IgD-negative memory B cell (primary cell): ENCODE measurements around the gene TMEM232. TPM values are rescaled to one million over a fixed set of nuclear protein-coding genes. Genes with fewer than 3 reads are reported as not detected.

Source experiments
- H3K27ac Mint-ChIP-seq, 3 donors: one replicate each; pipeline ENCODE4 v1.8.0; 2020 to 2022; ENCODE audit warnings: mild to moderate bottlenecking in 3 of 3, mixed read lengths in 3 of 3, moderate library complexity in 1 of 3
- H3K27me3 Mint-ChIP-seq: one replicate; pipeline ENCODE4 v1.8.0; 2021; ENCODE audit warnings: mixed read lengths
- H3K36me3 Mint-ChIP-seq: one replicate; pipeline ENCODE4 v1.8.0; 2020; ENCODE audit warnings: mild to moderate bottlenecking, mixed read lengths
- H3K4me1 Mint-ChIP-seq, 3 donors: one replicate each; pipeline ENCODE4 v1.8.0; 2020 to 2022; ENCODE audit warnings: mixed read lengths in 3 of 3, mild to moderate bottlenecking in 1 of 3
- H3K4me3 Mint-ChIP-seq, 4 donors: one replicate each; pipeline ENCODE4 v1.8.0; 2020 to 2022; ENCODE audit warnings: mild to moderate bottlenecking in 4 of 4, mixed read lengths in 4 of 4, moderate library complexity in 3 of 4
- H3K9me3 Mint-ChIP-seq, 3 donors: one replicate each; pipeline ENCODE4 v1.8.0; 2020 to 2021; ENCODE audit warnings: mixed read lengths in 3 of 3, mild to moderate bottlenecking in 1 of 3
- polyA plus RNA-seq: library from polyadenylated mRNA; unstranded; fragments of 300-500 nt; fragmentation: Illumina TruSeq; gene quantifications from one replicate; pipeline ENCODE4 v1.2.3, GENCODE V29; 2021

The TMEM232 gene
- polyA plus RNA-seq, 1 donor from 2014 or later: not detected

DNA sequence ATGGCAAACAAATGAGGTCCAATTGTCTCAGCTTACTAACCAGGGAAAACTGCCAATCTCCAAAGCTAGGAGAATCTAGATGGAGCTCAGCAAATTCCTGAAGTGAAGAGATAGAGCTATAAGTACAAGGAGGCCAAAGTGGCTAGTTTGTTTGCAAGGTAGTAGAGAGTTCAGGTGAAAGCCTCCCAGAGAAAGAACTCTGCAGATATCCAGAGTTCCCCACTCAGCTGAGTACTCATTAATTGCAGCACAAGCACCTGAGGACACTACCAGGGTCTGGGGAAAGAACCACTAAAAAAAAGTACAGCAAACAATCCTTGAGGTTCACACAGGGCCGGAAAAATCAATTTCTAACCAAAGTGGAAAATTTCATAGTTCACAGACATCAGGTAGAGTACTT, 250.9 kb downstream of the TMEM232 start:
- Mint-ChIP-seq H3K27ac (no peak overlapping the region), H3K4me3 (no peak overlapping the region), H3K36me3 (no peaks in the 10 kb centered on the region), H3K4me1 (no peaks in the 10 kb centered on the region), H3K9me3 (peaks cover 6 to 15% (median 8%) of the 10 kb centered on the region in 3 donors), H3K27me3 (no peaks in the 10 kb centered on the region)

DNA sequence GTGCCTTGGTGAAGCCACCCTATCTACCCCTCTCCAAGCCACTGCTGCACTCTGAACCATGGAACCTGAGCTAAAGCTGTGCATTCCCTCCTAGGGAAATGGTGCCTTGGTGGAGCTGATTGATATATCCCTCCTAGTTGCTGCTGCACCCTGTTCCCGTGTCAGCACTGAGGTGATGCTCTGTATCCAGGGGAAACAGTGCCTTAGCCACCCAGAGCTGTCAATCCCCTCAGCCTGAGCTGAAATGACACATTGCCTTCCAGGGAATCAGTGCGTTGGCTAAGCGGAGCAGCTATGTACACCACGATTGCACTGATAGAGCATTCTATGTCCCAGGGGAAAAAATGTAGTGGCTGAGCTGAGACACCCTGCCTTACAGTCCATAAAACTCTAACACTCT, 257.0 kb downstream of the TMEM232 start:
- Mint-ChIP-seq H3K4me3 (peak overlapping the region in 1 of 4 donors; percentile 45), H3K27me3 (no peaks in the 10 kb centered on the region), H3K4me1 (no peaks in the 10 kb centered on the region), H3K36me3 (no peaks in the 10 kb centered on the region), H3K27ac (no peak overlapping the region), H3K9me3 (peaks cover 6 to 17% (median 11%) of the 10 kb centered on the region in 3 donors)

DNA sequence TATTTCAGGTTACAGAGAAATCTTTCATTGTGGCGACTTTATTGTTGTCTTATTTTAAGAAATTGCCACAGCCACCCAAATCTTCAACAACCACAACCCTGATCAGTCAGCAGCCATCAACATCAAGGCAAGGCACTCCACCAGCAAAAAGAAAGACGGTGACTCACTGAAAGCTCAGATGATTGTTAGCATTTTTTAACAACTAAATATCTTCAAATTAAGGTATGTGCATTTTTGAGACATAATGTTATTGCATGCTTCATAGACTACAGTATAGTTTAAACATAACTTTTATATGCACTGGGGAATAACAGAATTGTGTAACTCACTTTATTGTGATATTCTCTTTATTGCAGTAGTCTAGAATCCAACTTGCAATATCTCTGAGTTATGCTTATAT, 263.4 kb downstream of the TMEM232 start:
- Mint-ChIP-seq H3K4me3 (no peak overlapping the region), H3K36me3 (peaks cover 2% of the 10 kb centered on the region), H3K27me3 (no peaks in the 10 kb centered on the region), H3K4me1 (no peaks in the 10 kb centered on the region), H3K27ac (no peak overlapping the region), H3K9me3 (no peaks in the 10 kb centered on the region)

DNA sequence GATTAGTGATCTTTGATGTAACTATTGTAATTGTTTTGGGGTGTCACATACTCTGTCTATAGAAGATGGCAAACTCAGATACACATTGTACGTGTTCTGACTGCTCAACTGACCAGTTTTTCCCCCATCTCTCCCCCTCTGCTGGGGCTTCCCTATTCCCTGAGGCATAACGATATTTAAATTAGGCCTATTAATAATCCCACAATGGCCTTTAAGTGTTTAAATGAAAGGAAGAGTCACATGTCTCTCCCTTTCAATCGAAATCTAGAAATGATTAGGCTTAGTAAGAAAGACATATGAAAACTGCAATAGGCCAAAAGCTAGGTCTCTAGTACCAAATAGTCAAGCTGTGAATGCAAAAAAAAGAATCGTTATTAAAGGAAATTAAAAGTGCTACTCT, 265.6 kb downstream of the TMEM232 start:
- Mint-ChIP-seq H3K27me3 (no peaks in the 10 kb centered on the region), H3K9me3 (no peaks in the 10 kb centered on the region), H3K27ac (no peak overlapping the region), H3K4me1 (no peaks in the 10 kb centered on the region), H3K36me3 (peaks cover 2% of the 10 kb centered on the region), H3K4me3 (no peak overlapping the region)

DNA sequence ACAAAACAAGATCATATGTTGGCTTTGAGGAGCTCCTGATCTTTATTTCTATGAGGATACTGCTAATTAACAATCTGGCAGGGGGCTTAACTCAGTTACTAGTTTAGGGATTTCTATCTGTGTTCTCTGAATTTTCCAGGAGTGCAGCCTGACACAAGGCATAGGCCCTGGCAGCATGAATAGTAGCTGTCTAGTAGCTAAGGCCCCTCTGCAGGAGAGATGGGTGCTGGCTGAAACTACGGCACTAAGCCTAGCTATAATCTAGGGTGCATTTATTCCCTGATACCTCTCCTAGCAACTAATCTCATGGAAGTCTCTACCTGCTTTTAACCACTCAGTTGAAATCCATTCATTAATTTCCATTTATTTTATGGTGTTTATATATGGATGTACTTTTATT, 268.2 kb downstream of the TMEM232 start:
- no peaks in the 10 kb centered on the region for H3K27me3 Mint-ChIP-seq
- no peaks in the 10 kb centered on the region for H3K36me3 Mint-ChIP-seq
- H3K27ac Mint-ChIP-seq: no peak overlapping the region
- no peaks in the 10 kb centered on the region for H3K9me3 Mint-ChIP-seq
- H3K4me3 Mint-ChIP-seq: peak overlapping the region in 1 of 4 donors; percentile 30
- no peaks in the 10 kb centered on the region for H3K4me1 Mint-ChIP-seq

DNA sequence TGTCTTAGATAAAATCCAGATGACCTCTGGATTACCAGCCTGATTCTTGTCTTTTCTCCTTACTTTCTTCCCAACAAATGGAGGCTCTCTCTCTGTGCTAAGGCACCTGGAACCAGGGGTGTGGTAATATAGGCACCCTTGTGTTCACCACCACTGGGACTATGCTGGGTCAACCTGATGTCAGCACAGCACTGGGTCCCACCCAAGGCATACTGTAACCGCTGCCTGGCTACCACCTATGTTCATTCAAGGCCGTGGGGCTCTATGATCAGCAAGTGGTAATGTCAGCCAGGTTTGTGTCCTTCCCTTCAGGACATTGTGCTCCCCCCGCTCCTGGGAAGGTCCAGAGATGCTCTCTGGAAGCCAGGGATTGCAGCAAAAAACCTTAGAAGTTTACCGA, 283.6 kb downstream of the TMEM232 start:
- Mint-ChIP-seq H3K4me3 (no peak overlapping the region), H3K27ac (no peak overlapping the region), H3K36me3 (no peaks in the 10 kb centered on the region), H3K4me1 (no peaks in the 10 kb centered on the region), H3K9me3 (peaks cover 0 to 2% (median 0%) of the 10 kb centered on the region in 3 donors), H3K27me3 (no peaks in the 10 kb centered on the region)

DNA sequence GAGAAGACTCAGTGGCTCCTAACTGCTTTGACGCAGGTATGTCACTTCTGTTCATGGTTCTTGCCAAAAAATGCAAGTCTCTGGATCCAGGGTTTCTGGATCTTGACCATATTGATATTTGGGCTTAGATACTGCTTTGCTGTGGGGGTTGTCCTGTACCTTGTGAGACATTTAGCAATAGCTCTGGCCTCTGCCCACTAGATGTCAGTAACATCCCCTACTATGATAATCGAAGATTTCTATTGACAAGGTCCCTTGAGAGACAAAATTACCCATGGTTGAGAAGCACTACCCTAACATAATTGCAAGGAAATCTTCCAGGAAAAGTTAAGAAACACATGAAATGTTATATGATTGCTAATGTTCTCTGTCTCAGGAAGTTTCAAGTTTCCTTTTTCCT, 285.4 kb downstream of the TMEM232 start:
- Mint-ChIP-seq H3K4me3 (no peak overlapping the region), H3K36me3 (no peaks in the 10 kb centered on the region), H3K27ac (no peak overlapping the region), H3K27me3 (no peaks in the 10 kb centered on the region), H3K4me1 (no peaks in the 10 kb centered on the region), H3K9me3 (peaks cover 0 to 5% (median 2%) of the 10 kb centered on the region in 3 donors)

DNA sequence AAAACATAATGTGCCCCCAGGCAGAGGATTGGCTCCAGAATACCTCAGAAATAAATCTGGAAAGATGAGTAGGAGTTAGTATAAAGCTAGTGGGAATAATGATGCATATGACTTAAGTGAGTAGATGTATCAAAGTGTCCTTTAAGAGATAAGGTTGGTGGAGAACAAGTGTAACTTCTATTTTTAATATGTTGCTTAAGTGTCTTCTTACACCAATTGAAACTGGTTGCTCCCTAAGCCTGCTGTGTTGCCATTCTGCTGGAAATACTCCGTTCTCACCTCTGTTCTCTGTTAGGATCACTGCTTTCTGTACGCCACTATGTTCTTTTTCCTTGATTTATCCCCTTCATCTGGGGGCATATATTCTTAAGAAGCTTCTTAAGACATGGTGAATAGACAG, 286.4 kb downstream of the TMEM232 start:
- H3K36me3 Mint-ChIP-seq: no peaks in the 10 kb centered on the region
- H3K4me3 Mint-ChIP-seq: no peak overlapping the region
- H3K27me3 Mint-ChIP-seq: no peaks in the 10 kb centered on the region
- no peak overlapping the region for H3K27ac Mint-ChIP-seq
- peaks cover 0 to 5% (median 2%) of the 10 kb centered on the region in 3 donors for H3K9me3 Mint-ChIP-seq
- H3K4me1 Mint-ChIP-seq: no peaks in the 10 kb centered on the region

DNA sequence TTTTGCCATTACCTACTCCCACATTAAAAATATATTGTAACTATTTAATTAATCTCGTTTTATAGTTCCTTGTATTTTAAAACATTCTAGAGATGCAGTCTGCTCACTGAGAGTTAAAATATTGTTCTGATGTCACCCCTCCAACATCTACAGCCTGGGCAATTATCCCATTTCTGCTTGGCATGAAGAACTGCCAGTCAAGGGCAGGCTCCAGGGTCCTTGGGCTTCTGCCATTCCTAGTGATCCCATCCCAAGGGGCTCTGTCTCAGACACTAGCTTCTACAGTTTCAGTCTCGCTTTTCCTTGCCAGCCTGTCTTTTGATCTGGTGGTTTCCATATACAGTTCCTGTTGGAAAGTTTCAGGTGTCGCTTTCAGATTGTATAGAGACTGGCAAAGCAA, 287.2 kb downstream of the TMEM232 start:
- H3K36me3 Mint-ChIP-seq: no peaks in the 10 kb centered on the region
- H3K4me1 Mint-ChIP-seq: no peaks in the 10 kb centered on the region
- no peaks in the 10 kb centered on the region for H3K27me3 Mint-ChIP-seq
- H3K4me3 Mint-ChIP-seq: no peak overlapping the region
- H3K27ac Mint-ChIP-seq: no peak overlapping the region
- peaks cover 0 to 5% (median 0%) of the 10 kb centered on the region in 3 donors for H3K9me3 Mint-ChIP-seq

DNA sequence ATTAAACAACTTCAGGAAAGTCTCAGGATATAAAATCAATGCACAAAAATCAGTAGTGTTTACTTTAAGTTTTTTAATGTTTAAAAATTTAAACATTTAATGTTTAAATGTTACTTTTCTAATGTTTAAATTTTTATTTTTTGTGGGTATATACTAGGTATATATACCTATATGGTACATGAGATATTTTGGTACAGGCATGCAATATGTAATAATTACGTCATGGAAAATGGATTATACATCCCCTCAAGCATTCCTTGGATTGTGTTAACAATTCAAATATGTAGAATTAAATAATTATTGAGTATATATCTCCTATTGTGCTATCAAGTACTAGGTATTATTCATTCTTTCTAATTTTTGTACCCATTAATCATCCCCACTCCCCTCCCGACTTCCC, 291.3 kb downstream of the TMEM232 start:
- Mint-ChIP-seq H3K27me3 (no peaks in the 10 kb centered on the region), H3K4me1 (no peaks in the 10 kb centered on the region), H3K4me3 (no peak overlapping the region), H3K27ac (no peak overlapping the region), H3K9me3 (peaks cover 2 to 5% (median 2%) of the 10 kb centered on the region in 3 donors), H3K36me3 (no peaks in the 10 kb centered on the region)

DNA sequence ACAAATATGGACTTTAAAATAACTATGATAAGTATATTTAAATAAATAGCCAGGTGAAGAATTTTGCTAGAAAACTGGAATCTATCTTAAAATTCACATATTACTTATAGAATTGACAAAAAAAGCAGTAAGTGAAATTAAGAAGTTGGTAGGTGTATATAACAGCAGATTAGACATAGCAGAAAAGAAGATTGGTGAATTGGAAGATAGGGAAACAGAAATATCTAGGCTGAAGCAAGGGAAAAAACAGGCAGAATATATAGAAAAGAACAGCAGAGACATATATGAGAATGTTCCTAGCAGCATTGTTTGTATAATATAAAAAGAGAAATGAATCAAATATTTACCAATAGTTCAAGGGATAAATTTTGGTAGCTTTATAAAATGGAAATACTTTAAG, 294.9 kb downstream of the TMEM232 start:
- no peak overlapping the region for H3K4me3 Mint-ChIP-seq
- no peak overlapping the region for H3K27ac Mint-ChIP-seq
- H3K36me3 Mint-ChIP-seq: no peaks in the 10 kb centered on the region
- peaks cover 2 to 4% (median 2%) of the 10 kb centered on the region in 3 donors for H3K9me3 Mint-ChIP-seq
- no peaks in the 10 kb centered on the region for H3K27me3 Mint-ChIP-seq
- H3K4me1 Mint-ChIP-seq: no peaks in the 10 kb centered on the region

DNA sequence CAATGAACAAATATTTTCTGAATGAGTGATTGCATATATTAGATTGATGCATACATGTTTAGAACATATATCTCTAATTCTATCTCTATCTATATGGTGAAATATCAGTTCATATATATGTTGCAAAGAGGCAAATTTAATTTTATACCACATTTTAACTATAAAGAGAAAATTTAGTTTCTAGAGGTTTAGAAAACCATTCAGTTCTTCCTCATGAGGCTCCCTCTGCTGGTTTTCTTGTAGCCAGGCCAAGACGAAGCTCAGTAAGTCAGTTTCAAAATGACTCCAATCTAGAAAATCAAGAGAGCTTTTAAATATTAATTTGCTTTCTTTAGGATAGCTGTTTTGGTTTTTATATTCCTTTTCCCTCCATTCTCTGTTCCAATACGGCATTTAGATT, 312.1 kb downstream of the TMEM232 start:
- H3K4me3 Mint-ChIP-seq: no peak overlapping the region
- H3K4me1 Mint-ChIP-seq: no peaks in the 10 kb centered on the region
- no peak overlapping the region for H3K27ac Mint-ChIP-seq
- peaks cover 3% of the 10 kb centered on the region for H3K27me3 Mint-ChIP-seq
- no peaks in the 10 kb centered on the region for H3K36me3 Mint-ChIP-seq
- peaks cover 0 to 2% (median 0%) of the 10 kb centered on the region in 3 donors for H3K9me3 Mint-ChIP-seq

DNA sequence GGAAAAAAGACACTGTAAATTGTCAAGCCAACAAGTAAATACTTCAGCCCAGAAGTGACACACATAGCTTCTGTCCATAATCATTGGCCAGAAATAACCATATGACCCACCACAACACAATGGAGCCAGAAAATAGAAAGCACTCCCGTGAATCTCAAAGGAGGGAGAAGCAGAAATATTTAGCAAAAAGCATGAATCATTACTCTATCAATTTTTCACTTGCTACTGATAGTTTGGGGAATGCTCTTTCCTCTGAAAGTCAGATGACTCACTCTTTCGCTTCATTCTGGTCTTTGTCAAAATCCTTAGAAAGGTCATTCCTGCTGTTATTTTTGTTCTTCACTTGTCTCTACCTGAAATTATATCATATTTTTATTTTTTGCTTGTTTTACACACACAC, 312.6 kb downstream of the TMEM232 start:
- H3K4me3 Mint-ChIP-seq: no peak overlapping the region
- H3K27ac Mint-ChIP-seq: no peak overlapping the region
- H3K4me1 Mint-ChIP-seq: no peaks in the 10 kb centered on the region
- peaks cover 0 to 2% (median 0%) of the 10 kb centered on the region in 3 donors for H3K9me3 Mint-ChIP-seq
- no peaks in the 10 kb centered on the region for H3K36me3 Mint-ChIP-seq
- H3K27me3 Mint-ChIP-seq: peaks cover 3% of the 10 kb centered on the region

DNA sequence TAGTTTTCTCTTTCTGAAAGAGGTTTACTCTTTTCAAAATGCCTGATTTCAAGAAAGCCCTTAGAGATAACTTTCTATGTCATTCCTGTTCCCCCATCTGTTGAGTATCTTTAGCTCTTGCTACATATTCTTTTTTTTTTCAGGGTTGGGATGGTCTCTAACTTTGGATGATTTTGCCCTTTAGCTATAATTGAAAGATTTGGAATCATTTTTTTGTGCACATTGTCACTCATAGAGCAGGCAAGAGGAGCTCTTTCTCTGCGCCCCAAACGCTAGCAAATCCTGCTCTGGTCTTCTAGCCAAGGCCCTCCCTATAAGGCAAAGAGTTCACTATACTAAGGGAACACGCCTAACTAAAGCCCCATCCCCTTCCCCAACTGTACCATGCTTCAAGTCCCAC, 316.9 kb downstream of the TMEM232 start:
- no peaks in the 10 kb centered on the region for H3K36me3 Mint-ChIP-seq
- H3K4me1 Mint-ChIP-seq: no peaks in the 10 kb centered on the region
- H3K4me3 Mint-ChIP-seq: no peak overlapping the region
- peaks cover 0 to under 1% (median 0%) of the 10 kb centered on the region in 3 donors for H3K9me3 Mint-ChIP-seq
- H3K27ac Mint-ChIP-seq: no peak overlapping the region
- peaks cover under 1% of the 10 kb centered on the region for H3K27me3 Mint-ChIP-seq

DNA sequence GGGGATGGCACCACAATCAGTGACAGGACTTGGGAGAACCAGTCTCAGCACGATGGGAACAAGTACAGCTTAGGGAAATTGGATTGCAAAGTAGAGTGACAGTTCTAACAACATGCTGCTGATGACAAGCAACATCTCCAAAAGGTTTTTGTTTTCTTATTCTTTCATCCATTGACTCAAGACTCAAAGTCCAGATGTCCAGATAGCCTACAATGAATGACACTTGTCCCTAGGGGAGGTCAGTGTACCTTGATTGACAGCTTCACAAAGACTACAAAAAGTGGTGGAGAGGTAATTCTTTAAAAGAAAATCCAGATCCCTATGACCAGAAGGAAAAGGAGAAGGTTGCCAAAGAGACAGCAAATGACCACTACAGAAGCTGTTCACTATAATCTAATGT, 323.9 kb downstream of the TMEM232 start:
- Mint-ChIP-seq H3K27me3 (peaks cover 2% of the 10 kb centered on the region), H3K4me3 (no peak overlapping the region), H3K36me3 (no peaks in the 10 kb centered on the region), H3K4me1 (no peaks in the 10 kb centered on the region), H3K27ac (no peak overlapping the region), H3K9me3 (peaks cover 0 to 2% (median 0%) of the 10 kb centered on the region in 3 donors)

DNA sequence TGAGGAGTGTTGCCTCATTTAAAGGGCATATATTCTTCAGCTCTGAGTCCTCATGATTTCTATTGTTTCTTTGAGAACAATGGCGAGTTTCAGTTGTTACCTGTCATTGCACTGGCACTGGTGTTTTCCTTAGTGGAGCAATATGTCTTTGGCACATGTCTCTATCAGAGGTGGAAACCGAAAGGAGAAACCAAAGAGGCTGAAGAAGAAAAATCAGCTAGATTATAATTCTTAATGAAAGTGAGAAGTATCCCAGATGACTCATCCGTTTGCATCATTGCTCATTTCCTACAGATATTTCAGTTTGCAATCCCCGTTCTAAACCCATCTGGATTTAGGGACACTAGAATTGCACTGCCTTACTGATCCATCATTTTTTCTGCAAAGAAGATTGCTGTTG, 324.6 kb downstream of the TMEM232 start:
- Mint-ChIP-seq H3K9me3 (peaks cover 0 to 2% (median 0%) of the 10 kb centered on the region in 3 donors), H3K4me3 (no peak overlapping the region), H3K36me3 (no peaks in the 10 kb centered on the region), H3K27me3 (peaks cover 2% of the 10 kb centered on the region), H3K4me1 (no peaks in the 10 kb centered on the region), H3K27ac (no peak overlapping the region)

DNA sequence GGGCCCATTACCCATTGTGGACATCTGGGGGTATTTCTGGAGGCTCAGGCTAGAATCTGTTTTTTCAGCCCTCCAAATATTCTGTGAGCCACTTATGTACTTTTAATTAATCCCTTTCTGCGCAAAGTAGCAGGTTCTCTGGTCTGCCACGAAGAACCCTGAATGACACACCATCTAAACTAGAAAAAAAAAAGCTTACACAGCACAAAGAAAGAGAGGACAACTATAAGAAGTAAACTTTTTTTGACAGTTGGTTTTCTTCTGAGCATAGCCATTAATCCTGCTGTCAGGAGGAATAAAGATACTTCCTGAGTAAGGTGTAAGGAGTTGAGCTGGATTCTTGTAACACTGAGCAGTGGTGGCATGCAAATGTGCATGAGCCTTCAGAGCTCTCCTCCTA, 327.5 kb downstream of the TMEM232 start:
- H3K27me3 Mint-ChIP-seq: peaks cover 2% of the 10 kb centered on the region
- H3K27ac Mint-ChIP-seq: no peak overlapping the region
- H3K4me1 Mint-ChIP-seq: no peaks in the 10 kb centered on the region
- no peak overlapping the region for H3K4me3 Mint-ChIP-seq
- H3K9me3 Mint-ChIP-seq: peaks cover 0 to 2% (median 0%) of the 10 kb centered on the region in 3 donors
- H3K36me3 Mint-ChIP-seq: no peaks in the 10 kb centered on the region
